OCI-LY3 (cell line): Measurements from ENCODE around the gene PRPF6.

ENCODE experiments used
- EZH2phosphoT487 ChIP-seq: fragments of 200-600 bp; shearing (Covaris generic); IDR thresholded peaks from 2 replicates; pipeline ENCODE4 v1.6.1; 2018; ENCODE audit warnings: antibody characterized with exemption, mixed run types, low read depth
- TF ChIP-seq, protein P1 (sequence below): fragments of 200-600, 300-600 bp; sonication (generic); IDR thresholded peaks from 2 replicates; pipeline ENCODE4 v1.5.1; 2014; ENCODE audit warnings: antibody characterized with exemption, low read length, low read depth

DNA sequence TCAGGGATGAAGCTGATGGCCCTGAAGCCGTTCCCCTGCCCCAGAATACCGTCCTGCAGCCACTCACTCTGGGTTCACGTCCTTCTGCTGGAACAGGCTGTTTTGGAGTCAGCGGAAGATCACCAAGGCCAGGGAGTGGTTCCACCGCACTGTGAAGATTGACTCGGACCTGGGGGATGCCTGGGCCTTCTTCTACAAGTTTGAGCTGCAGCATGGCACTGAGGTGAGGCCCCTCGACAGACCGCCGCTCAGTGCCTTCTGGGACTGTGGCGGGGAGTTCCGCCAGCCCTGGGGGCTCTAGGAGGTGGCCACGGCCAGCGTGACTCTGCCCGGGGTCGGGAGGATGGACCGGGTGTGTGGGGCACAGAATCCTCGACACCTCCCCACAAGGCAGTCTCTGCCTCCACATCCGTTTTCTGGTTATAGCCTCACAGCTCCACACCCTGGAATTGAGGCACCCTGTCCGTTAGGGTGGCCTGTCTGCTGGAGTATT lies 50.9 kb downstream of the PRPF6 start:
- TF ChIP-seq, protein P1, sequence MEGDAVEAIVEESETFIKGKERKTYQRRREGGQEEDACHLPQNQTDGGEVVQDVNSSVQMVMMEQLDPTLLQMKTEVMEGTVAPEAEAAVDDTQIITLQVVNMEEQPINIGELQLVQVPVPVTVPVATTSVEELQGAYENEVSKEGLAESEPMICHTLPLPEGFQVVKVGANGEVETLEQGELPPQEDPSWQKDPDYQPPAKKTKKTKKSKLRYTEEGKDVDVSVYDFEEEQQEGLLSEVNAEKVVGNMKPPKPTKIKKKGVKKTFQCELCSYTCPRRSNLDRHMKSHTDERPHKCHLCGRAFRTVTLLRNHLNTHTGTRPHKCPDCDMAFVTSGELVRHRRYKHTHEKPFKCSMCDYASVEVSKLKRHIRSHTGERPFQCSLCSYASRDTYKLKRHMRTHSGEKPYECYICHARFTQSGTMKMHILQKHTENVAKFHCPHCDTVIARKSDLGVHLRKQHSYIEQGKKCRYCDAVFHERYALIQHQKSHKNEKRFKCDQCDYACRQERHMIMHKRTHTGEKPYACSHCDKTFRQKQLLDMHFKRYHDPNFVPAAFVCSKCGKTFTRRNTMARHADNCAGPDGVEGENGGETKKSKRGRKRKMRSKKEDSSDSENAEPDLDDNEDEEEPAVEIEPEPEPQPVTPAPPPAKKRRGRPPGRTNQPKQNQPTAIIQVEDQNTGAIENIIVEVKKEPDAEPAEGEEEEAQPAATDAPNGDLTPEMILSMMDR: no peak
- no peak for TF ChIP-seq EZH2phosphoT487
